Heart left ventricle (tissue), 13 donors: ENCODE measurements around the gene PRKG1.

Source experiments
- CTCF ChIP-seq, 12 donors: fragments of 200-600 bp; sonication (generic) in 4 of 12; IDR thresholded peaks; one replicate each; pipeline versions ENCODE4 v1.5.0 to v1.8.0; 2018 to 2022; ENCODE audit warnings: antibody characterized with exemption in 12 of 12, mild to moderate bottlenecking in 5 of 12
- POLR2A ChIP-seq, 2 donors: fragments of 450-650 bp; IDR thresholded peaks; one replicate each; pipeline ENCODE4 v1.6.1; 2017; ENCODE audit warnings: antibody characterized with exemption in 2 of 2, mild to moderate bottlenecking in 2 of 2, moderate library complexity in 2 of 2
- donor health status: ischemic (EF 13 %, LVEDD 7.1; RV severe dilation, severe dysfunction).
- donor health status: DM: no; HTN: yes; CAD: no.
- donor health status: DM: no; HTN: no; CAD: no.
- donor health status: ischemic (EF 25% LVEDD 6.9; RV normal size, moderate dysfunction).
- donor health status: ischemic (EF 25% LVEDD 5.7; RV mildly dilated, moderate dysfunction).
- donor health status: ischemic (EF 35%, LVEDD 5.7; RV mildly dilated, moderate dysfunction).
- donor health status: nonischemic (EF 11% LVEDD 7.7; RV severe dilation, severe dysfunction).
- donor health status: DM: yes; HTN: yes; CAD: no.
- donor health status: PGD.
- donor health status: ischemic (EF 29% LVEDD 5.4; RV normal size, mild dysfunction).
- donor health status: nonischemic (EF 23%, LVEDD 6.1; RV moderate dilation, normal function).

GRCh38 chr10:51522858-51523257, 448.6 kb downstream of the PRKG1 start:
- TF ChIP-seq POLR2A (IDR thresholded peaks at IDR 0.05) (no peak), CTCF (IDR thresholded peaks at IDR 0.05) (no peak)
